ENCODE data around the gene OR5AU1. TPM values are rescaled to one million over a fixed set of nuclear protein-coding genes. Genes with fewer than 3 reads are reported as not detected.
"Not testable (repeated sequence)": the region's sequence is repeated elsewhere in the genome, so short reads cannot be mapped to it uniquely, and the experiment has no call there.

Gene OR5AU1
- total RNA-seq, 1 donor from 2014 or later = not detected

DNA sequence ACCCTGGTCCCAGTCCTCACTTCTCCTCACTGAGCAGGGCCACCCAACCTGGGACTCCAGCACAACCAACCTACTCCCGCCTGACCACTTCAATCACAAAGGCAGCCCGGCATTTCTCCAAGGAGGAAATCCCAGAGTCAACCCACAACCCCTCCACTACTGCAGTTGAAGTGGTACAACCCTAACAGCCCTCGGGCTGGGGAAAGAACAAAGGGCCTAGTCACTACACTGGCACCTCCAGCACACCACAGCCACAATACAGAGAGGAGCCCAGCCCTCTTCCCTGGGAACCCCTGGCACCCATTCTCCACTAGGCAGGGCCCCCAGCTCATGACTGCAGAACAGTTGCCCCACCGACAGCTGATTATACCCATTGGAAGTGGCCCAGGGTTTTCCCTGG lies 13.7 kb upstream of the OR5AU1 start:
- Mint-ChIP-seq H3K36me3 (no peaks in the 10 kb centered on the region), H3K27me3 (ENCODE audit: insufficient read depth, low read depth) (peaks cover 8% of the 10 kb centered on the region), H3K4me1 (no peaks in the 10 kb centered on the region), H3K4me3 (no peak overlapping the region), H3K27ac (no peak overlapping the region), H3K9me3 (peaks cover 12% of the 10 kb centered on the region)
- Histone ChIP-seq H3K27ac (no peak overlapping the region), H3K4me1 (no peaks in the 10 kb centered on the region), H3K36me3 (no peaks in the 10 kb centered on the region), H3K9me3 (ENCODE audit: low read depth) (no peaks in the 10 kb centered on the region), H3F3A (ENCODE audit: low read depth) (no peaks in the 10 kb centered on the region), H2AFZ (replicated peaks) (no peak overlapping the region), H3K27me3 (no peaks in the 10 kb centered on the region), H4K20me1 (ENCODE audit: low read depth) (no peaks in the 10 kb centered on the region), H3K4me3 (no peak overlapping the region), H3K9ac (no peak overlapping the region), H3K79me2 (ENCODE audit: low read depth) (no peaks in the 10 kb centered on the region), H3K4me2 (no peak overlapping the region)
- TF ChIP-seq EZH2phosphoT487 (IDR thresholded peaks at IDR 0.05) (no peak), EZH2 (IDR thresholded peaks at IDR 0.05) (no peak)
- TF ChIP-seq, protein P1, sequence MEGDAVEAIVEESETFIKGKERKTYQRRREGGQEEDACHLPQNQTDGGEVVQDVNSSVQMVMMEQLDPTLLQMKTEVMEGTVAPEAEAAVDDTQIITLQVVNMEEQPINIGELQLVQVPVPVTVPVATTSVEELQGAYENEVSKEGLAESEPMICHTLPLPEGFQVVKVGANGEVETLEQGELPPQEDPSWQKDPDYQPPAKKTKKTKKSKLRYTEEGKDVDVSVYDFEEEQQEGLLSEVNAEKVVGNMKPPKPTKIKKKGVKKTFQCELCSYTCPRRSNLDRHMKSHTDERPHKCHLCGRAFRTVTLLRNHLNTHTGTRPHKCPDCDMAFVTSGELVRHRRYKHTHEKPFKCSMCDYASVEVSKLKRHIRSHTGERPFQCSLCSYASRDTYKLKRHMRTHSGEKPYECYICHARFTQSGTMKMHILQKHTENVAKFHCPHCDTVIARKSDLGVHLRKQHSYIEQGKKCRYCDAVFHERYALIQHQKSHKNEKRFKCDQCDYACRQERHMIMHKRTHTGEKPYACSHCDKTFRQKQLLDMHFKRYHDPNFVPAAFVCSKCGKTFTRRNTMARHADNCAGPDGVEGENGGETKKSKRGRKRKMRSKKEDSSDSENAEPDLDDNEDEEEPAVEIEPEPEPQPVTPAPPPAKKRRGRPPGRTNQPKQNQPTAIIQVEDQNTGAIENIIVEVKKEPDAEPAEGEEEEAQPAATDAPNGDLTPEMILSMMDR (IDR thresholded peaks at IDR 0.05) = no peak
- DNase-seq (ENCODE audit: low spot score) = no peak

DNA sequence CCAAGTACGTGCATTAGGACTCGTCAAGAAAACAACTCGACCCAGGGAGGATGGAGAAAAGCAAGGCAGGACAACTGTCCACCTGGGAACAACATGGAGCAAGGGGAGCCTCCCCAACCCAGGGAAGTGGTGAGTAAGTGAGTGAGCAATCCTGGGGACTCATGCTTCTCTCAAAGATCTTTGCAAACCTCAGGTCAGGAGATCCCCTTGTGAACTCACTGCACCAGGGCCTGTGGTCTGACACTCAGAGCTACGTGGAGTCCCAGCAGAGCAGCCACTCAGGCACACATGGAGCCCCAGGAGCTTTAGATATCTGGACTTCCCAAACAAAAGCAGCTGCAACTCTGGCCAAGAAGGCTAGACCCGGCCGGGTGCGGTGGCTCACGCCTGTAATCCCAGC lies 12.2 kb upstream of the OR5AU1 start:
- Histone ChIP-seq H3K9me3 (ENCODE audit: low read depth) (no peaks in the 10 kb centered on the region), H3K27ac (no peak overlapping the region), H3K4me2 (no peak overlapping the region), H3K4me1 (no peaks in the 10 kb centered on the region), H3K4me3 (no peak overlapping the region), H3F3A (ENCODE audit: low read depth) (no peaks in the 10 kb centered on the region), H3K36me3 (no peaks in the 10 kb centered on the region), H3K27me3 (no peaks in the 10 kb centered on the region), H3K9ac (no peak overlapping the region), H3K79me2 (ENCODE audit: low read depth) (no peaks in the 10 kb centered on the region), H4K20me1 (ENCODE audit: low read depth) (no peaks in the 10 kb centered on the region), H2AFZ (replicated peaks) (no peak overlapping the region)
- TF ChIP-seq EZH2 (IDR thresholded peaks at IDR 0.05) (no peak), EZH2phosphoT487 (IDR thresholded peaks at IDR 0.05) (no peak)
- TF ChIP-seq, protein P1 (IDR thresholded peaks at IDR 0.05) = no peak
- Mint-ChIP-seq H3K4me1 (no peaks in the 10 kb centered on the region), H3K36me3 (no peaks in the 10 kb centered on the region), H3K4me3 (no peak overlapping the region), H3K27me3 (ENCODE audit: insufficient read depth, low read depth) (peaks cover 8% of the 10 kb centered on the region), H3K27ac (no peak overlapping the region), H3K9me3 (peaks cover 12% of the 10 kb centered on the region)
- DNase-seq (ENCODE audit: low spot score) = no peak

- H3K9me3 ChIP-seq (ENCODE audit: low read depth); H3K27ac Mint-ChIP-seq; H3K79me2 ChIP-seq (ENCODE audit: low read depth); H3K27me3 Mint-ChIP-seq (ENCODE audit: insufficient read depth, low read depth); H3K4me2 ChIP-seq; H3F3A ChIP-seq (ENCODE audit: low read depth); H3K9ac ChIP-seq; DNase-seq (ENCODE audit: low spot score); H3K4me3 ChIP-seq; H3K27me3 ChIP-seq; H3K4me1 Mint-ChIP-seq; H3K9me3 Mint-ChIP-seq; H2AFZ ChIP-seq (replicated peaks); H3K4me1 ChIP-seq; H3K4me3 Mint-ChIP-seq; H4K20me1 ChIP-seq (ENCODE audit: low read depth); H3K36me3 ChIP-seq; H3K36me3 Mint-ChIP-seq; H3K27ac ChIP-seq: not testable (repeated sequence)
Observed at GRCh38 chr14:21165670-21166069, 9.8 kb upstream of the OR5AU1 start.

DNA sequence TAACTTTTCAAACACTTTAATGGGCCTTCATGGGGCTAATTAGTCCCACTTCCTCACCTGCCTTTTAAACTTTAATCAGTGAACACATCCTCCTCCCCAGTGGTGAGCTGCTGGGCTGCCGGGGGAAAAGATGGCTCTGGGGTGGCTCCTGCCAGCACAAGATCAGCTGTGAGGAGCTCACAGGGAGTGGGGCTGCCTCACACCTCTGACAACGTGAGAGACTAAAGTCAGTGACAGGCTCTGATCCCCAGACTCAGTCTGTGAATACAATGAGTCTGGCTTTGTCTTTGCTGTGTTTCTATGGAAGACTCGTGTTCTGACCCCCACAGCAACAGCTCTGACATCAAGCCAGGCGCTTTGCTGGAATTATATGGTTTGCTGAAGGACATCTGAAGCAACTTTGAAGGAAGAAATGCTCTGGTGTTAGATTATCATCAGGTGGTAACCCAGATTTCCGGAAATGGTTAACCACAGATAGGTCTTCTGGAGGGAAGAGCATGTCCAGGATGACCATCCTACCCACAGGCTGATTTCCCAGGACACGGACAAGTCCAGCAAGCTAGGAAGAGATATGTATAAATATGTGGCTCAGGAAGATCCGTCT lies 9.2 kb upstream of the OR5AU1 start:
- not testable (repeated sequence) for H3K4me3 ChIP-seq; H3K9me3 Mint-ChIP-seq; H3K27ac ChIP-seq; H3K79me2 ChIP-seq (ENCODE audit: low read depth); H3K9ac ChIP-seq; H4K20me1 ChIP-seq (ENCODE audit: low read depth); DNase-seq (ENCODE audit: low spot score); H3K4me3 Mint-ChIP-seq; H3K27ac Mint-ChIP-seq; H3K27me3 Mint-ChIP-seq (ENCODE audit: insufficient read depth, low read depth); H3K27me3 ChIP-seq; H3K4me1 ChIP-seq; H3K4me2 ChIP-seq; H3K36me3 ChIP-seq; H3F3A ChIP-seq (ENCODE audit: low read depth); H3K36me3 Mint-ChIP-seq; H3K9me3 ChIP-seq (ENCODE audit: low read depth); H2AFZ ChIP-seq (replicated peaks); H3K4me1 Mint-ChIP-seq

All from neural progenitor cell (in vitro differentiated cells).